K562 (cell line): ENCODE measurements around the gene CDC42EP3. TPM values are rescaled to one million over a fixed set of nuclear protein-coding genes. Genes with fewer than 3 reads are reported as not detected.

Experiments
- ATAC-seq: fragments of 200-7000 bp; cut with Tn5 transposase; 3 replicates; pipeline ENCODE4 v1.9.1; 2020; ENCODE audit warnings: moderate library complexity
- BruUV-seq: library from RNA; stranded (reverse); fragments of 400-500 nt; replicated peaks from 2 replicates; lab custom pipeline; 2021; lab: Mats Ljungman, UMichigan
- CTCF ChIA-PET: fragments of 300-600 bp; formaldehyde crosslinking; extraction: SDS; loops from one replicate; lab custom pipeline; 2021; ENCODE audit warnings: low intra/inter-chr PET ratio; lab: Yijun Ruan, JAX
- POLR2A ChIA-PET: fragments of 300-600, 350-650 bp; sonication (Branson Sonifier 250); formaldehyde crosslinking; extraction: SDS; loops from one replicate; lab custom pipeline; 2021; ENCODE audit warnings: antibody characterized with exemption, inconsistent platforms; lab: Yijun Ruan, JAX
- DNase-seq, 4 experiments: peaks; one replicate each; pipeline versions ENCODE4 v3.0.0 to v3.0.0-alpha.2; 2011 to 2018; ENCODE audit warnings: low spot score in 3 of 4, mixed read lengths in 3 of 4; ENCODE audit errors: extremely low read depth in 1 of 4
- FAIRE-seq: peaks from 2 replicates; lab custom pipeline; 2011; peaks lifted over from hg19 to GRCh38; lab: Jason Lieb, UNC
- H2AFZ ChIP-seq: 2 replicates; pipeline ENCODE4 v1.6.0; 2011; ENCODE audit warnings: low read depth, low read length, control low read depth, inconsistent platforms
- H3K27ac ChIP-seq: fragments of 200-600 bp; 3 replicates; pipeline ENCODE4 v1.8.0; 2011; ENCODE audit warnings: low read depth, mild to moderate bottlenecking, control low read depth, inconsistent platforms, low read length, moderate library complexity, mixed read lengths; ENCODE audit errors: extremely low read depth
- H3K27me3 ChIP-seq, 2 experiments: fragments of 300-600 bp in 1 of 2; 2 replicates in 1 of 2; 3 replicates in 1 of 2; pipeline versions ENCODE4 v1.6.0 to v1.8.0; 2011; ENCODE audit warnings: inconsistent platforms in 2 of 2, low read length in 2 of 2, mild to moderate bottlenecking in 1 of 2, mixed read lengths in 1 of 2, moderate library complexity in 1 of 2; ENCODE audit not compliant: control insufficient read depth in 2 of 2, insufficient read depth in 2 of 2
- H3K36me3 ChIP-seq: fragments of 300-600 bp; 3 replicates; pipeline ENCODE4 v1.8.0; 2011; ENCODE audit warnings: mild to moderate bottlenecking, low read length, inconsistent platforms; ENCODE audit not compliant: control insufficient read depth, insufficient read depth
- H3K4me1 ChIP-seq, 2 experiments: fragments of 200-600 bp in 1 of 2; replicated peaks in 1 of 2; 2 replicates in 1 of 2; 3 replicates in 1 of 2; pipeline versions ENCODE4 v1.5.1 to v1.8.0; 2011; ENCODE audit warnings: inconsistent platforms in 2 of 2, low read length in 2 of 2, mild to moderate bottlenecking in 1 of 2, mixed read lengths in 1 of 2, moderate library complexity in 1 of 2; ENCODE audit not compliant: control insufficient read depth in 2 of 2, insufficient read depth in 2 of 2
- H3K4me2 ChIP-seq: 2 replicates; pipeline ENCODE4 v1.6.1; 2011; ENCODE audit warnings: low read length, control low read depth, inconsistent platforms, mixed read lengths; ENCODE audit not compliant: insufficient read depth
- H3K4me3 ChIP-seq: fragments of 200-600 bp; sonication (generic), shearing (Covaris generic); 2 replicates; pipeline ENCODE4 v1.5.1; 2016; ENCODE audit warnings: control low read depth, inconsistent platforms
- H3K79me2 ChIP-seq: fragments of 200-600 bp; 3 replicates; pipeline ENCODE4 v1.8.0; 2011; ENCODE audit warnings: low read length, inconsistent platforms; ENCODE audit not compliant: control insufficient read depth, insufficient read depth
- H3K9ac ChIP-seq, 2 experiments: 2 replicates each; pipeline versions ENCODE4 v1.6.0 to v1.6.1; 2011; ENCODE audit warnings: low read depth in 2 of 2, low read length in 2 of 2, control low read depth in 1 of 2, inconsistent platforms in 1 of 2, mild to moderate bottlenecking in 1 of 2, mixed read lengths in 1 of 2; ENCODE audit not compliant: insufficient read depth in 1 of 2
- H3K9me1 ChIP-seq: one replicate; pipeline ENCODE4 v1.6.0; 2011; ENCODE audit warnings: inconsistent platforms, mild to moderate bottlenecking, low read length, moderate library complexity; ENCODE audit not compliant: control insufficient read depth, insufficient read depth
- H3K9me3 ChIP-seq: replicated peaks from 2 replicates; pipeline ENCODE4 v1.5.1; 2011; ENCODE audit warnings: low read depth, low read length, inconsistent platforms; ENCODE audit not compliant: control insufficient read depth, insufficient read depth
- H4K20me1 ChIP-seq: replicated peaks from 2 replicates; pipeline ENCODE4 v1.6.1; 2011; ENCODE audit warnings: low read length, inconsistent platforms, mixed read lengths; ENCODE audit not compliant: control insufficient read depth, insufficient read depth
- GABPA ChIP-seq: fragments of 200-800 bp; sonication (Bioruptor generic); conservative IDR thresholded peaks from 2 replicates; pipeline ENCODE4 v1.6.1; 2016; ENCODE audit warnings: low read depth, missing genetic modification characterization, missing compliant biosample characterization
- HDAC6 ChIP-seq: IDR thresholded peaks from 2 replicates; pipeline ENCODE4 v1.6.1; 2012; ENCODE audit warnings: low read depth, mild to moderate bottlenecking, control low read depth, inconsistent platforms, low read length, moderate library complexity
- JUNB ChIP-seq: fragments of 450-650 bp; formaldehyde crosslinking; conservative IDR thresholded peaks from 2 replicates; pipeline ENCODE4 v1.4.0; 2020; ENCODE audit warnings: mild to moderate bottlenecking
- KLF16 ChIP-seq: IDR thresholded peaks from 2 replicates; pipeline ENCODE4 v1.6.1; 2016; ENCODE audit warnings: antibody characterized with exemption
- TARDBP ChIP-seq: fragments of 450-650 bp; IDR thresholded peaks from 2 replicates; pipeline ENCODE4 v1.6.1; 2016
- TCF7 ChIP-seq: sonication (generic); IDR thresholded peaks from 2 replicates; pipeline ENCODE4 v1.6.1; 2016; ENCODE audit warnings: antibody characterized with exemption, borderline replicate concordance
- ZNF384 ChIP-seq: IDR thresholded peaks from 2 replicates; pipeline ENCODE4 v1.6.1; 2012; ENCODE audit warnings: low read depth, low read length, improper control_type of control experiment
- WGBS: fragments of 100-300 bp; shearing (Covaris generic); methylation state at CpG from one replicate; pipeline ENCODE4 v1.1.6; 2016; ENCODE audit warnings: low coverage, mixed read lengths; ENCODE audit not compliant: insufficient coverage; ENCODE audit errors: missing lambda C conversion rate; 5-methylcytosine and 5-hydroxymethylcytosine counted together
- in situ Hi-C: fragments of 300-500 bp; cut with MboI; formaldehyde crosslinking; loops from 4 replicates; pipeline ENCODE4 v1.15.0; 2018; ENCODE audit warnings: inconsistent platforms, mixed read lengths
- intact Hi-C: fragments of 100-400 bp; cut with micrococcal nuclease; formaldehyde crosslinking; loops from 2 replicates; pipeline ENCODE4 v1.14.2; 2022
- polyA plus RNA-seq, 8 experiments: library from polyadenylated mRNA; depleted of rRNA in 4 of 8; stranded (reverse) in 5 of 8; unstranded in 3 of 8; fragments of >200 nt; fragmentation: Nextera tagmentation in 2 of 8; fragmentation: Illumina TruSeq in 1 of 8; extraction: Ambion mirVana in 2 of 8; extraction: Trizol in 1 of 8; gene quantifications; 2 replicates each; pipeline versions ENCODE4 v1.2.1 to v1.2.3, GENCODE V29; 2011 to 2014; ENCODE audit warnings: inconsistent platforms in 1 of 8, missing spikeins in 1 of 8
- total RNA-seq, 7 experiments: library from RNA; depleted of rRNA in 6 of 7; stranded (reverse); fragments of >200 nt in 6 of 7; fragmentation: Illumina TruSeq in 2 of 7; extraction: Trizol in 2 of 7; gene quantifications; 2 replicates each; pipeline versions ENCODE4 v1.2.1 to v1.2.3, GENCODE V29; 2011 to 2021; ENCODE audit warnings: low replicate concordance in 1 of 7
- TF ChIP-seq, protein P1 (sequence below): fragments of 450-650 bp; IDR thresholded peaks from 2 replicates; pipeline ENCODE4 v1.6.1; 2016

CDC42EP3 gene
- total and polyA plus RNA-seq, 9 of the 15 experiments (the other 6 are each of a cell fraction or from before 2014, with no cell fraction given), result 0.72 to 6.4 (median 2.0) TPM

DNA sequence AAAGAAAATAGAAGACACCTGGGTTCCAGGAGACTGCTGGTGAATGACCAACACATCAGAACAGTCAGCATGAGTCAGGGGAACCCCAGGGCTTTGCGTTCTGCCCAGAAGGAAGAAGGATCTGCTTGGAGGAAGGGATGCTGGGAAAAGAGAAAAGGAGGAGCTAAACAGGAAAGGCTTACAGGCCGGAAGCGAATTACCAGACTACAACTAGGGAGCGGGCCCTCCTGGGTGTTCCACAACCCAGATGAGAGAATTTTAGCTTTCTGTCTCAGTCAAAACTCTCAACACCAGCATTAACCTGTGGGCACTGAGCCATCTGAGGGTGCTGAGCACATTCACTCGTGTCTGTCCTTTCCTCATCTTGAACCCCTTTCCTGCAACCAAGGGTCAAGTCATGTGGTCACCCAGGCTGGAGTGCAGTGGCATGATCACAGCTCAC, 19.2 kb downstream of the CDC42EP3 start:
- Histone ChIP-seq H3K4me3 (no peak overlapping the region), H3K9me1 (no peaks in the 10 kb centered on the region), H3K27ac (no peak overlapping the region), H3K4me1 (peaks cover 0 to 14% of the 10 kb centered on the region in 2 experiments; a peak in 3 of 5 replicates), H4K20me1 (no peaks in the 10 kb centered on the region)
- ChIA-PET POLR2A (interaction anchor here (0.6 kb wide), 1 partner anchor 60 kb away, joined by 4 read pairs; no protein-coding TSS in a partner anchor), CTCF (no interaction called here)
- TF ChIP-seq HDAC6, result no peak
- TF ChIP-seq JUNB (CRISPR knock-in tag), result no peak
- no peak for TF ChIP-seq TCF7
- no peak for TF ChIP-seq GABPA (tag)
- TF ChIP-seq, protein P1, sequence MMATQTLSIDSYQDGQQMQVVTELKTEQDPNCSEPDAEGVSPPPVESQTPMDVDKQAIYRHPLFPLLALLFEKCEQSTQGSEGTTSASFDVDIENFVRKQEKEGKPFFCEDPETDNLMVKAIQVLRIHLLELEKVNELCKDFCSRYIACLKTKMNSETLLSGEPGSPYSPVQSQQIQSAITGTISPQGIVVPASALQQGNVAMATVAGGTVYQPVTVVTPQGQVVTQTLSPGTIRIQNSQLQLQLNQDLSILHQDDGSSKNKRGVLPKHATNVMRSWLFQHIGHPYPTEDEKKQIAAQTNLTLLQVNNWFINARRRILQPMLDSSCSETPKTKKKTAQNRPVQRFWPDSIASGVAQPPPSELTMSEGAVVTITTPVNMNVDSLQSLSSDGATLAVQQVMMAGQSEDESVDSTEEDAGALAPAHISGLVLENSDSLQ, result no peak
- peak; percentile 35; the same call in 1 of the 2 replicates for TF ChIP-seq ZNF384
- TF ChIP-seq KLF16, result no peak
- TF ChIP-seq TARDBP, result no peak
- TF ChIP-seq, all 486 proteins: peak for 1
- in situ Hi-C loops (no loop called here), intact Hi-C loops (no loop called here)
- 75% methylated on average over 4 of the region's 5 CpGs for WGBS
- no peak for FAIRE-seq
- Histone ChIP-seq H3K36me3 (no peaks in the 10 kb centered on the region), H3K4me2 (no peak overlapping the region), H3K9ac (no peak overlapping the region), H3K79me2 (no peaks in the 10 kb centered on the region), H3K27me3 (0 out of 5 replicates have a peak, but pooled peaks cover 0 to 4% of the 10 kb centered on the region in 2 experiments), H3K9me3 (no peaks in the 10 kb centered on the region), H2AFZ (no peak overlapping the region)
- no peak for DNase-seq
- no TSS peak for BruUV-seq
- ATAC-seq, result no peak
